Measurements from ENCODE around the gene ORMDL2.

The ORMDL2 gene

GRCh38 chr12:55797068-55797467, 20.8 kb upstream of the ORMDL2 start:
- Histone ChIP-seq H3K27me3 (ENCODE audit: control insufficient read depth in 3 of 3, insufficient read depth in 3 of 3, low read depth in 1 of 3, low read length in 3 of 3) (no peaks in the 10 kb centered on the region), H2BK12ac (ENCODE audit: low read length) (no peak overlapping the region), H3K23ac (ENCODE audit: low read depth, low read length, poor library complexity) (no peak overlapping the region), H3K4me1 (ENCODE audit: control insufficient read depth in 2 of 2, insufficient read depth in 1 of 2, low read depth in 1 of 2, low read length in 2 of 2) (no peaks in the 10 kb centered on the region), H2BK5ac (ENCODE audit: low read length) (no peak overlapping the region), H3K4me3 (ENCODE audit: low read length in 2 of 2) (no peak overlapping the region), H3K4me2 (ENCODE audit: insufficient read depth, low read length, poor library complexity, severe bottlenecking) (no peak overlapping the region), H3K18ac (ENCODE audit: low read length) (no peak overlapping the region), H3K79me1 (ENCODE audit: low read depth, low read length) (no peaks in the 10 kb centered on the region), H2BK15ac (ENCODE audit: low read length) (no peak overlapping the region), H4K91ac (ENCODE audit: low read depth, low read length, poor library complexity) (no peak overlapping the region), H2AFZ (ENCODE audit: low read length) (no peak overlapping the region), H2BK120ac (ENCODE audit: low read depth, low read length) (no peak overlapping the region), H3K27ac (replicated peaks; ENCODE audit: low read length) (no peak overlapping the region), H3K36me3 (replicated peaks in 1 of 2; ENCODE audit: control insufficient read depth in 2 of 2, insufficient read depth in 2 of 2, low read length in 2 of 2) (peaks cover 17 to 96% of the 10 kb centered on the region in 2 donors), H3K9me3 (replicated peaks in 1 of 2; ENCODE audit: control insufficient read depth in 2 of 2, insufficient read depth in 1 of 2, low read depth in 1 of 2, low read length in 2 of 2) (no peaks in the 10 kb centered on the region), H4K8ac (ENCODE audit: low read depth, low read length) (no peak overlapping the region), H2AK5ac (ENCODE audit: low read depth, low read length) (no peak overlapping the region), H3K4ac (ENCODE audit: low read length) (no peak overlapping the region), H3K14ac (ENCODE audit: low read length) (no peak overlapping the region), H3K9ac (ENCODE audit: low read depth, low read length, poor library complexity) (no peak overlapping the region)
- DNase-seq (ENCODE audit: low spot score): peak; percentile 37
- no CpG with 5 or more reads among the region's 5 CpGs for WGBS, 2 donors (ENCODE audit: extremely low coverage in 2 of 2, insufficient read length in 2 of 2, insufficient replicate concordance in 1 of 2)

GRCh38 chr12:55797550-55797949, 20.3 kb upstream of the ORMDL2 start:
- Histone ChIP-seq H3K9ac (ENCODE audit: low read depth, low read length, poor library complexity) (no peak overlapping the region), H3K79me1 (ENCODE audit: low read depth, low read length) (no peaks in the 10 kb centered on the region), H2BK12ac (ENCODE audit: low read length) (no peak overlapping the region), H2AFZ (ENCODE audit: low read length) (no peak overlapping the region), H3K9me3 (replicated peaks in 1 of 2; ENCODE audit: control insufficient read depth in 2 of 2, insufficient read depth in 1 of 2, low read depth in 1 of 2, low read length in 2 of 2) (no peaks in the 10 kb centered on the region), H3K36me3 (replicated peaks in 1 of 2; ENCODE audit: control insufficient read depth in 2 of 2, insufficient read depth in 2 of 2, low read length in 2 of 2) (peaks cover 17 to 96% of the 10 kb centered on the region in 2 donors), H2BK120ac (ENCODE audit: low read depth, low read length) (no peak overlapping the region), H2BK5ac (ENCODE audit: low read length) (no peak overlapping the region), H3K4me1 (ENCODE audit: control insufficient read depth in 2 of 2, insufficient read depth in 1 of 2, low read depth in 1 of 2, low read length in 2 of 2) (no peaks in the 10 kb centered on the region), H3K4ac (ENCODE audit: low read length) (no peak overlapping the region), H3K23ac (ENCODE audit: low read depth, low read length, poor library complexity) (no peak overlapping the region), H3K4me3 (ENCODE audit: low read length in 2 of 2) (no peak overlapping the region), H4K91ac (ENCODE audit: low read depth, low read length, poor library complexity) (no peak overlapping the region), H2AK5ac (ENCODE audit: low read depth, low read length) (no peak overlapping the region), H3K27me3 (ENCODE audit: control insufficient read depth in 3 of 3, insufficient read depth in 3 of 3, low read depth in 1 of 3, low read length in 3 of 3) (no peaks in the 10 kb centered on the region), H3K18ac (ENCODE audit: low read length) (no peak overlapping the region), H3K4me2 (ENCODE audit: insufficient read depth, low read length, poor library complexity, severe bottlenecking) (no peak overlapping the region), H3K27ac (replicated peaks; ENCODE audit: low read length) (no peak overlapping the region), H2BK15ac (ENCODE audit: low read length) (no peak overlapping the region), H3K14ac (ENCODE audit: low read length) (no peak overlapping the region), H4K8ac (ENCODE audit: low read depth, low read length) (no peak overlapping the region)
- WGBS, 2 donors (ENCODE audit: extremely low coverage in 2 of 2, insufficient read length in 2 of 2, insufficient replicate concordance in 1 of 2): 100% methylated on average over 1 of the region's 4 CpGs; no CpG with 5 or more reads in 1 of the 2 donors
- DNase-seq (ENCODE audit: low spot score): no peak

GRCh38 chr12:55806982-55807381, 10.9 kb upstream of the ORMDL2 start:
- H2BK12ac ChIP-seq (ENCODE audit: low read length): no peak overlapping the region

GRCh38 chr12:55809274-55809673, 8.6 kb upstream of the ORMDL2 start:
- Histone ChIP-seq H2AK5ac (ENCODE audit: low read depth, low read length) (no peak overlapping the region), H3K27me3 (ENCODE audit: control insufficient read depth in 3 of 3, insufficient read depth in 3 of 3, low read depth in 1 of 3, low read length in 3 of 3) (no peaks in the 10 kb centered on the region), H3K27ac (replicated peaks; ENCODE audit: low read length) (no peak overlapping the region), H3K23ac (ENCODE audit: low read depth, low read length, poor library complexity) (no peak overlapping the region), H4K91ac (ENCODE audit: low read depth, low read length, poor library complexity) (no peak overlapping the region), H2BK15ac (ENCODE audit: low read length) (no peak overlapping the region), H2AFZ (ENCODE audit: low read length) (no peak overlapping the region), H3K4me2 (ENCODE audit: insufficient read depth, low read length, poor library complexity, severe bottlenecking) (no peak overlapping the region), H3K4ac (ENCODE audit: low read length) (no peak overlapping the region), H3K18ac (ENCODE audit: low read length) (no peak overlapping the region), H3K9me3 (replicated peaks in 1 of 2; ENCODE audit: control insufficient read depth in 2 of 2, insufficient read depth in 1 of 2, low read depth in 1 of 2, low read length in 2 of 2) (no peaks in the 10 kb centered on the region), H3K14ac (ENCODE audit: low read length) (no peak overlapping the region), H3K36me3 (replicated peaks in 1 of 2; ENCODE audit: control insufficient read depth in 2 of 2, insufficient read depth in 2 of 2, low read length in 2 of 2) (peaks cover 8 to 84% of the 10 kb centered on the region in 2 donors), H3K4me1 (ENCODE audit: control insufficient read depth in 2 of 2, insufficient read depth in 1 of 2, low read depth in 1 of 2, low read length in 2 of 2) (no peaks in the 10 kb centered on the region), H3K4me3 (ENCODE audit: low read length in 2 of 2) (no peak overlapping the region), H3K9ac (ENCODE audit: low read depth, low read length, poor library complexity) (no peak overlapping the region), H2BK12ac (ENCODE audit: low read length) (no peak overlapping the region), H2BK5ac (ENCODE audit: low read length) (no peak overlapping the region), H4K8ac (ENCODE audit: low read depth, low read length) (no peak overlapping the region), H2BK120ac (ENCODE audit: low read depth, low read length) (no peak overlapping the region), H3K79me1 (ENCODE audit: low read depth, low read length) (peaks cover 3% of the 10 kb centered on the region)
- DNase-seq (ENCODE audit: low spot score): no peak
- no CpG with 5 or more reads among the region's 5 CpGs for WGBS, 2 donors (ENCODE audit: extremely low coverage in 2 of 2, insufficient read length in 2 of 2, insufficient replicate concordance in 1 of 2)

More at GRCh38 chr12:55806982-55807381, 10.9 kb upstream of the ORMDL2 start:
- Histone ChIP-seq H3K36me3 (replicated peaks in 1 of 2; ENCODE audit: control insufficient read depth in 2 of 2, insufficient read depth in 2 of 2, low read length in 2 of 2) (peaks cover 8 to 85% of the 10 kb centered on the region in 2 donors), H2BK15ac (ENCODE audit: low read length) (no peak overlapping the region), H3K9me3 (replicated peaks in 1 of 2; ENCODE audit: control insufficient read depth in 2 of 2, insufficient read depth in 1 of 2, low read depth in 1 of 2, low read length in 2 of 2) (no peaks in the 10 kb centered on the region), H2BK5ac (ENCODE audit: low read length) (no peak overlapping the region), H4K8ac (ENCODE audit: low read depth, low read length) (no peak overlapping the region), H3K27ac (replicated peaks; ENCODE audit: low read length) (no peak overlapping the region), H3K4me3 (ENCODE audit: low read length in 2 of 2) (no peak overlapping the region), H3K4ac (ENCODE audit: low read length) (no peak overlapping the region), H3K27me3 (ENCODE audit: control insufficient read depth in 3 of 3, insufficient read depth in 3 of 3, low read depth in 1 of 3, low read length in 3 of 3) (no peaks in the 10 kb centered on the region), H4K91ac (ENCODE audit: low read depth, low read length, poor library complexity) (no peak overlapping the region), H3K79me1 (ENCODE audit: low read depth, low read length) (peaks cover 3% of the 10 kb centered on the region), H2AK5ac (ENCODE audit: low read depth, low read length) (no peak overlapping the region), H2BK120ac (ENCODE audit: low read depth, low read length) (no peak overlapping the region), H2AFZ (ENCODE audit: low read length) (no peak overlapping the region), H3K18ac (ENCODE audit: low read length) (no peak overlapping the region), H3K4me1 (ENCODE audit: control insufficient read depth in 2 of 2, insufficient read depth in 1 of 2, low read depth in 1 of 2, low read length in 2 of 2) (no peaks in the 10 kb centered on the region), H3K4me2 (ENCODE audit: insufficient read depth, low read length, poor library complexity, severe bottlenecking) (no peak overlapping the region), H3K9ac (ENCODE audit: low read depth, low read length, poor library complexity) (no peak overlapping the region), H3K14ac (ENCODE audit: low read length) (no peak overlapping the region), H3K23ac (ENCODE audit: low read depth, low read length, poor library complexity) (no peak overlapping the region)
- WGBS, 2 donors (ENCODE audit: extremely low coverage in 2 of 2, insufficient read length in 2 of 2, insufficient replicate concordance in 1 of 2): no CpG with 5 or more reads among the region's 8 CpGs
- no peak for DNase-seq (ENCODE audit: low spot score)
